Measurements from ENCODE around the gene ANKRD65.
A peak's percentile ranks its signal among the peaks of the same experiment; 100 is the strongest.
"Not testable (repeated sequence)": the region's sequence is repeated elsewhere in the genome, so short reads cannot be mapped to it uniquely, and the experiment has no call there.

Gene ANKRD65

GRCh38 chr1:1421147-1421906, at the start of gene ANKRD65:
ANKRD65 (minus strand) TSS chr1:1421276; CDS start chr1:1421005, 271 bp downstream.
- DNase-seq, result peak; percentile 90

- not testable (repeated sequence) for DNase-seq
Measured at GRCh38 chr1:1468196-1468985, 47.3 kb upstream of the ANKRD65 start.

GRCh38 chr1:1463312-1463711, 42.2 kb upstream of the ANKRD65 start:
- no peak for DNase-seq

- DNase-seq, result peak; percentile 39
Measured at GRCh38 chr1:1462318-1462966, 41.4 kb upstream of the ANKRD65 start.

- DNase-seq, result no peak
Measured at GRCh38 chr1:1461721-1462317, 40.7 kb upstream of the ANKRD65 start.

- DNase-seq, result no peak
Measured at GRCh38 chr1:1460540-1461130, 39.6 kb upstream of the ANKRD65 start.

- not testable (repeated sequence) for DNase-seq
Measured at GRCh38 chr1:1459711-1460110, 38.6 kb upstream of the ANKRD65 start.

GRCh38 chr1:1459156-1459555, 38.1 kb upstream of the ANKRD65 start:
- DNase-seq, result not testable (repeated sequence)

- not testable (repeated sequence) for DNase-seq
Measured at GRCh38 chr1:1456683-1457255, 35.7 kb upstream of the ANKRD65 start.

- not testable (repeated sequence) for DNase-seq
Measured at GRCh38 chr1:1455934-1456333, 34.9 kb upstream of the ANKRD65 start.

- no peak for DNase-seq
Measured at GRCh38 chr1:1455366-1455884, 34.3 kb upstream of the ANKRD65 start.

- DNase-seq, result not testable (repeated sequence)
Measured at GRCh38 chr1:1454286-1455056, 33.4 kb upstream of the ANKRD65 start.

- peak; percentile 27 for DNase-seq
Measured at GRCh38 chr1:1452882-1453281, 31.8 kb upstream of the ANKRD65 start.

- peak; percentile 22 for DNase-seq
Measured at GRCh38 chr1:1452365-1452739, 31.3 kb upstream of the ANKRD65 start.

- DNase-seq, result no peak
Measured at GRCh38 chr1:1451696-1452364, 30.8 kb upstream of the ANKRD65 start.

- DNase-seq, result not testable (repeated sequence)
Measured at GRCh38 chr1:1450616-1451015, 29.5 kb upstream of the ANKRD65 start.

- DNase-seq, result no peak
Measured at GRCh38 chr1:1449099-1449739, 28.1 kb upstream of the ANKRD65 start, which contains the start of gene ATAD3C. ATAD3C (plus strand) TSS chr1:1449689; CDS start chr1:1450684, 995 bp downstream.

GRCh38 chr1:1446631-1447030, 25.6 kb upstream of the ANKRD65 start:
- DNase-seq, result not testable (repeated sequence)

- DNase-seq, result no peak
Measured at GRCh38 chr1:1442069-1442770, 21.1 kb upstream of the ANKRD65 start.
